ENCODE results near the gene CACNA1D. TPM values are rescaled to one million over a fixed set of nuclear protein-coding genes. Genes with fewer than 3 reads are reported as not detected.

The CACNA1D gene
- total RNA-seq, 1 experiment from 2014 or later = 1.1 TPM

GRCh38 chr3:53554559-53555067 lies 60.2 kb downstream of the CACNA1D start:
- Histone ChIP-seq H3K9me2 (ENCODE audit: insufficient read depth) (no peaks in the 10 kb centered on the region), H3K4me2 (ENCODE audit: low read length) (no peak overlapping the region), H3K9ac (ENCODE audit: low read length) (no peak overlapping the region), H3K4me1 (ENCODE audit: control insufficient read depth in 1 of 2, insufficient read depth in 2 of 2, low read length in 2 of 2) (no peaks in the 10 kb centered on the region), H3K9me3 (ENCODE audit: control insufficient read depth in 1 of 2, insufficient read depth in 1 of 2, low read depth in 1 of 2, low read length in 2 of 2) (no peaks in the 10 kb centered on the region), H3K79me2 (ENCODE audit: insufficient read depth, low read length) (no peaks in the 10 kb centered on the region), H3K27ac (ENCODE audit: low read depth, low read length) (no peak overlapping the region), H3K36me3 (ENCODE audit: control insufficient read depth in 1 of 2, insufficient read depth in 2 of 2, low read length in 2 of 2) (no peaks in the 10 kb centered on the region), H3K27me3 (ENCODE audit: insufficient read depth, low read length) (no peaks in the 10 kb centered on the region), H3K4me3 (replicated peaks in 1 of 2; ENCODE audit: low read depth in 1 of 2, low read length in 2 of 2) (no peak overlapping the region), H2AFZ (ENCODE audit: low read depth, low read length, poor library complexity, severe bottlenecking) (no peak overlapping the region), H4K20me1 (ENCODE audit: insufficient read depth) (no peaks in the 10 kb centered on the region)
- RAD21 ChIA-PET (ENCODE audit: low non-redundant PET in 1 of 2, low total read pairs in 2 of 2, uncharacterized antibody in 2 of 2, unreplicated experiment in 2 of 2) = no interaction called here
- TF ChIP-seq CTCF (IDR thresholded peaks at IDR 0.05 in 2 of 3, conservative IDR thresholded peaks at IDR 0.05 in 1 of 3; ENCODE audit: borderline replicate concordance in 1 of 3, insufficient read depth in 1 of 3, low read depth in 2 of 3, low read length in 2 of 3) (no peak), EGR1 (IDR thresholded peaks at IDR 0.05; ENCODE audit: low read depth) (no peak), ZFX (IDR thresholded peaks at IDR 0.05) (no peak), SP1 (IDR thresholded peaks at IDR 0.05; ENCODE audit: low read depth) (no peak), ELF1 (IDR thresholded peaks at IDR 0.05; ENCODE audit: borderline replicate concordance, low read depth) (no peak), EZH2 (IDR thresholded peaks at IDR 0.05) (no peak)
- BruUV-seq (replicated peaks) = no TSS peak
- POLR2A ChIA-PET = no interaction called here
- CTCF ChIA-PET = no interaction called here
- intact Hi-C loops (cut with micrococcal nuclease) = no loop called here
- ATAC-seq (no peak), DNase-seq (ENCODE audit: low read depth, low spot score) (no peak)

GRCh38 chr3:53555068-53555588 lies 60.7 kb downstream of the CACNA1D start:
- Histone ChIP-seq H3K9ac (ENCODE audit: low read length) (no peak overlapping the region), H3K79me2 (ENCODE audit: insufficient read depth, low read length) (no peaks in the 10 kb centered on the region), H3K4me2 (ENCODE audit: low read length) (no peak overlapping the region), H3K36me3 (ENCODE audit: control insufficient read depth in 1 of 2, insufficient read depth in 2 of 2, low read length in 2 of 2) (no peaks in the 10 kb centered on the region), H3K4me3 (replicated peaks in 1 of 2; ENCODE audit: low read depth in 1 of 2, low read length in 2 of 2) (no peak overlapping the region), H3K4me1 (ENCODE audit: control insufficient read depth in 1 of 2, insufficient read depth in 2 of 2, low read length in 2 of 2) (no peaks in the 10 kb centered on the region), H3K27me3 (ENCODE audit: insufficient read depth, low read length) (no peaks in the 10 kb centered on the region), H3K9me3 (ENCODE audit: control insufficient read depth in 1 of 2, insufficient read depth in 1 of 2, low read depth in 1 of 2, low read length in 2 of 2) (no peaks in the 10 kb centered on the region), H2AFZ (ENCODE audit: low read depth, low read length, poor library complexity, severe bottlenecking) (no peak overlapping the region), H3K27ac (ENCODE audit: low read depth, low read length) (no peak overlapping the region), H3K9me2 (ENCODE audit: insufficient read depth) (no peaks in the 10 kb centered on the region), H4K20me1 (ENCODE audit: insufficient read depth) (no peaks in the 10 kb centered on the region)
- ChIA-PET POLR2A (no interaction called here), RAD21 (ENCODE audit: low non-redundant PET in 1 of 2, low total read pairs in 2 of 2, uncharacterized antibody in 2 of 2, unreplicated experiment in 2 of 2) (no interaction called here), CTCF (no interaction called here)
- DNase-seq (ENCODE audit: low read depth, low spot score) (no peak), ATAC-seq (no peak)
- BruUV-seq (replicated peaks) = no TSS peak
- intact Hi-C loops (cut with micrococcal nuclease) = no loop called here
- no peak for TF ChIP-seq REST (IDR thresholded peaks at IDR 0.05; ENCODE audit: low read depth)
- no peak for TF ChIP-seq CEBPB (IDR thresholded peaks at IDR 0.05; ENCODE audit: low read depth)
- TF ChIP-seq POLR2A (IDR thresholded peaks at IDR 0.05; ENCODE audit: borderline replicate concordance, extremely low read depth, insufficient read depth, insufficient read length) = no peak
- TF ChIP-seq MAX (IDR thresholded peaks at IDR 0.05) = no peak
- no peak for TF ChIP-seq SP1 (IDR thresholded peaks at IDR 0.05; ENCODE audit: low read depth)
- TF ChIP-seq EZH2 (IDR thresholded peaks at IDR 0.05) = no peak
- no peak for TF ChIP-seq FOSL1 (IDR thresholded peaks at IDR 0.05; ENCODE audit: low read depth)
- no peak for TF ChIP-seq CBX3 (IDR thresholded peaks at IDR 0.05; ENCODE audit: low read depth)

Data from HCT116 (cell line).